ENCODE measurements around the gene TOP2B. TPM values are rescaled to one million over a fixed set of nuclear protein-coding genes. Genes with fewer than 3 reads are reported as not detected.

Gene TOP2B
- total and polyA plus RNA-seq, 4 donors: 13.5 to 52.9 (median 34.5) TPM

DNA sequence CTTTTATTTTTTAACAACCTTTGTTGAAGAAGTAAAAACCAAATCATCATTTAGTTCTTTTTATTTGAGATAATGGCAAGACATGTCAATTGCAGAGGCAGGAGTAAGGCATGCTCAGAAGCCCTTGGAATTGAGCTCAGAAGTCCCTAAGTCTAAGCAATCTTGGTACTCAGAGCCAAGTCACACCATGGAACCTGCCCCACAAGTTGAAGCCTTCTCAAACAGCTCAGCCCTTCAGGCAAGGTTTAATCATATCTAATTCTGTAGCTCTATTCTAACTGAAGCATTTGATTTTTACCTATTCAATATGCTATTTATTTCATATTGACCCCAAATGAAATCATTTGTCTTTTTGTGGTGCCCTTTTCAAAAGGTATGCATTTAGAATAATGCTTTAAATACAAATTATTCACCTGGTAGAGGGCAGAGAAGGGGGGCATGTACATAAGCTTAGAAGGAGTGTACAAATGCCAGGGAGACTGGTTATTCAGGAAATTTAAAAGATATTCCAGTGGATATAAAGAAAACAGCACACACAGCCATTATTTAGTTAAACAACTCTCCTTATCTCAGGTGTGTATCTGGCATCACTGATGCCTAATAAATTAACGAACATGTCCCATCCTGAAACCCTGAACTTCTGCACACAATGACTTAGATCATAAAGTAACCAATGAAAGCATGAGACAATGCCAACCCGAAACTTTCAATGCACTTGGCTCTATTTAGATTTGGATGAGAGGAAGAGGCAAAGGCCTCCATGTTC lies 26.2 kb upstream of the TOP2B start:
- H3K4me1 ChIP-seq (ENCODE audit: control insufficient read depth in 4 of 4, insufficient read depth in 4 of 4, low read length in 3 of 4): no peaks in the 10 kb centered on the region
- H3K4me3 ChIP-seq (ENCODE audit: low read depth in 1 of 3, low read length in 3 of 3): no peak overlapping the region
- WGBS: 79% methylated on average over 2 of the region's 2 CpGs
- DNase-seq (ENCODE audit: low spot score): no peak
- no peaks in the 10 kb centered on the region for H3K9me3 ChIP-seq (ENCODE audit: control insufficient read depth in 4 of 4, low read length in 3 of 4)
- no peak overlapping the region for H3K27ac ChIP-seq (ENCODE audit: low read depth in 1 of 2, low read length in 2 of 2)
- no peaks in the 10 kb centered on the region for H3K36me3 ChIP-seq (ENCODE audit: control insufficient read depth in 4 of 4, insufficient read depth in 3 of 4, low read depth in 1 of 4, low read length in 3 of 4)
- H3K9ac ChIP-seq (ENCODE audit: low read depth in 1 of 2, low read length in 2 of 2): no peak overlapping the region
- peaks cover 0 to 5% (median 0%) of the 10 kb centered on the region in 4 donors for H3K27me3 ChIP-seq (ENCODE audit: control insufficient read depth in 4 of 4, insufficient read depth in 4 of 4, low read length in 3 of 4)
- TF ChIP-seq RXRA (IDR thresholded peaks at IDR 0.05) (no peak), MAX (IDR thresholded peaks at IDR 0.05) (no peak), TAF1 (conservative IDR thresholded peaks at IDR 0.05) (no peak), HNF4G (IDR thresholded peaks at IDR 0.05) (no peak), FOXA1 (IDR thresholded peaks at IDR 0.05) (no peak), YY1 (IDR thresholded peaks at IDR 0.05) (no peak)
- TF ChIP-seq, protein P1, sequence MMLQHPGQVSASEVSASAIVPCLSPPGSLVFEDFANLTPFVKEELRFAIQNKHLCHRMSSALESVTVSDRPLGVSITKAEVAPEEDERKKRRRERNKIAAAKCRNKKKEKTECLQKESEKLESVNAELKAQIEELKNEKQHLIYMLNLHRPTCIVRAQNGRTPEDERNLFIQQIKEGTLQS (IDR thresholded peaks at IDR 0.05): no peak

DNA sequence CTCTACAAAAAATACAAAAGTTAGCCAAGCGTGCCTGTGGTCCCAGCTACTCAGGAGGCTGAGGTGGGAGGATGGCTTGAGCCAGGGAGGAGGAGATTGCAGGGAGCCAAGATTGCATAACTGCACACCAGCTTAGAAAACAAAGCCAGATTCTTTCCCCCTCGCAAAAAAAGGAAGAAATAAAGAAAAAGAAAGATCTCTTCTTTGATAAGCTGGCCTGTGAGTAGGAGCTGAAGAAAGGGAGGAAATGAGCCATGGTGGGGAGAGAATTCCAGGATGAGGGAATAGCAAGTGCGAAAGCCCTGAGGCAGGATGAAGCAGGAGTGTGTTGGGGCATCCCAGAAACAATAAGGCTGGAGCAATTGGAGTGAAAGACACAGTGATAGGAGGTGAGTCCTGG lies 24.5 kb upstream of the TOP2B start:
- Histone ChIP-seq H3K9ac (ENCODE audit: low read depth in 1 of 2, low read length in 2 of 2) (no peak overlapping the region), H3K27me3 (ENCODE audit: control insufficient read depth in 4 of 4, insufficient read depth in 4 of 4, low read length in 3 of 4) (peaks cover 0 to 5% (median 0%) of the 10 kb centered on the region in 4 donors), H3K9me3 (ENCODE audit: control insufficient read depth in 4 of 4, low read length in 3 of 4) (no peaks in the 10 kb centered on the region), H3K36me3 (ENCODE audit: control insufficient read depth in 4 of 4, insufficient read depth in 3 of 4, low read depth in 1 of 4, low read length in 3 of 4) (no peaks in the 10 kb centered on the region), H3K4me3 (ENCODE audit: low read depth in 1 of 3, low read length in 3 of 3) (no peak overlapping the region), H3K27ac (ENCODE audit: low read depth in 1 of 2, low read length in 2 of 2) (no peak overlapping the region), H3K4me1 (ENCODE audit: control insufficient read depth in 4 of 4, insufficient read depth in 4 of 4, low read length in 3 of 4) (no peaks in the 10 kb centered on the region)
- no peak for DNase-seq (ENCODE audit: low spot score)
- TF ChIP-seq HNF4G (IDR thresholded peaks at IDR 0.05) (no peak), ZBTB33 (IDR thresholded peaks at IDR 0.05) (no peak), JUND (IDR thresholded peaks at IDR 0.05) (no peak)
- WGBS: 76% methylated on average over 3 of the region's 3 CpGs

- Histone ChIP-seq H3K4me3 (ENCODE audit: low read depth in 1 of 3, low read length in 3 of 3) (no peak overlapping the region), H3K27me3 (ENCODE audit: control insufficient read depth in 4 of 4, insufficient read depth in 4 of 4, low read length in 3 of 4) (peaks cover 0 to 5% (median 0%) of the 10 kb centered on the region in 4 donors), H3K4me1 (ENCODE audit: control insufficient read depth in 4 of 4, insufficient read depth in 4 of 4, low read length in 3 of 4) (no peaks in the 10 kb centered on the region), H3K27ac (ENCODE audit: low read depth in 1 of 2, low read length in 2 of 2) (no peak overlapping the region), H3K9ac (ENCODE audit: low read depth in 1 of 2, low read length in 2 of 2) (no peak overlapping the region), H3K9me3 (ENCODE audit: control insufficient read depth in 4 of 4, low read length in 3 of 4) (no peaks in the 10 kb centered on the region), H3K36me3 (ENCODE audit: control insufficient read depth in 4 of 4, insufficient read depth in 3 of 4, low read depth in 1 of 4, low read length in 3 of 4) (no peaks in the 10 kb centered on the region)
- 81% methylated on average over 1 of the region's 1 CpG for WGBS
- TF ChIP-seq, protein P2, sequence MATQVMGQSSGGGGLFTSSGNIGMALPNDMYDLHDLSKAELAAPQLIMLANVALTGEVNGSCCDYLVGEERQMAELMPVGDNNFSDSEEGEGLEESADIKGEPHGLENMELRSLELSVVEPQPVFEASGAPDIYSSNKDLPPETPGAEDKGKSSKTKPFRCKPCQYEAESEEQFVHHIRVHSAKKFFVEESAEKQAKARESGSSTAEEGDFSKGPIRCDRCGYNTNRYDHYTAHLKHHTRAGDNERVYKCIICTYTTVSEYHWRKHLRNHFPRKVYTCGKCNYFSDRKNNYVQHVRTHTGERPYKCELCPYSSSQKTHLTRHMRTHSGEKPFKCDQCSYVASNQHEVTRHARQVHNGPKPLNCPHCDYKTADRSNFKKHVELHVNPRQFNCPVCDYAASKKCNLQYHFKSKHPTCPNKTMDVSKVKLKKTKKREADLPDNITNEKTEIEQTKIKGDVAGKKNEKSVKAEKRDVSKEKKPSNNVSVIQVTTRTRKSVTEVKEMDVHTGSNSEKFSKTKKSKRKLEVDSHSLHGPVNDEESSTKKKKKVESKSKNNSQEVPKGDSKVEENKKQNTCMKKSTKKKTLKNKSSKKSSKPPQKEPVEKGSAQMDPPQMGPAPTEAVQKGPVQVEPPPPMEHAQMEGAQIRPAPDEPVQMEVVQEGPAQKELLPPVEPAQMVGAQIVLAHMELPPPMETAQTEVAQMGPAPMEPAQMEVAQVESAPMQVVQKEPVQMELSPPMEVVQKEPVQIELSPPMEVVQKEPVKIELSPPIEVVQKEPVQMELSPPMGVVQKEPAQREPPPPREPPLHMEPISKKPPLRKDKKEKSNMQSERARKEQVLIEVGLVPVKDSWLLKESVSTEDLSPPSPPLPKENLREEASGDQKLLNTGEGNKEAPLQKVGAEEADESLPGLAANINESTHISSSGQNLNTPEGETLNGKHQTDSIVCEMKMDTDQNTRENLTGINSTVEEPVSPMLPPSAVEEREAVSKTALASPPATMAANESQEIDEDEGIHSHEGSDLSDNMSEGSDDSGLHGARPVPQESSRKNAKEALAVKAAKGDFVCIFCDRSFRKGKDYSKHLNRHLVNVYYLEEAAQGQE (IDR thresholded peaks at IDR 0.05): no peak
- TF ChIP-seq YY1 (IDR thresholded peaks at IDR 0.05): no peak
- TF ChIP-seq FOXA2 (IDR thresholded peaks at IDR 0.05): no peak
- TF ChIP-seq ZBTB33 (IDR thresholded peaks at IDR 0.05): no peak
- TF ChIP-seq EGR1 (IDR thresholded peaks at IDR 0.05; ENCODE audit: low read depth in 2 of 2): no peak
- no peak for TF ChIP-seq SP1 (IDR thresholded peaks at IDR 0.05)
- TF ChIP-seq, protein P3, sequence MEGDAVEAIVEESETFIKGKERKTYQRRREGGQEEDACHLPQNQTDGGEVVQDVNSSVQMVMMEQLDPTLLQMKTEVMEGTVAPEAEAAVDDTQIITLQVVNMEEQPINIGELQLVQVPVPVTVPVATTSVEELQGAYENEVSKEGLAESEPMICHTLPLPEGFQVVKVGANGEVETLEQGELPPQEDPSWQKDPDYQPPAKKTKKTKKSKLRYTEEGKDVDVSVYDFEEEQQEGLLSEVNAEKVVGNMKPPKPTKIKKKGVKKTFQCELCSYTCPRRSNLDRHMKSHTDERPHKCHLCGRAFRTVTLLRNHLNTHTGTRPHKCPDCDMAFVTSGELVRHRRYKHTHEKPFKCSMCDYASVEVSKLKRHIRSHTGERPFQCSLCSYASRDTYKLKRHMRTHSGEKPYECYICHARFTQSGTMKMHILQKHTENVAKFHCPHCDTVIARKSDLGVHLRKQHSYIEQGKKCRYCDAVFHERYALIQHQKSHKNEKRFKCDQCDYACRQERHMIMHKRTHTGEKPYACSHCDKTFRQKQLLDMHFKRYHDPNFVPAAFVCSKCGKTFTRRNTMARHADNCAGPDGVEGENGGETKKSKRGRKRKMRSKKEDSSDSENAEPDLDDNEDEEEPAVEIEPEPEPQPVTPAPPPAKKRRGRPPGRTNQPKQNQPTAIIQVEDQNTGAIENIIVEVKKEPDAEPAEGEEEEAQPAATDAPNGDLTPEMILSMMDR (IDR thresholded peaks at IDR 0.05; ENCODE audit: low read depth, low read length, missing input control): no peak
- no peak for TF ChIP-seq TAF1 (conservative IDR thresholded peaks at IDR 0.05)
- TF ChIP-seq RXRA (IDR thresholded peaks at IDR 0.05): no peak
- TF ChIP-seq HNF4G (IDR thresholded peaks at IDR 0.05): no peak
- TF ChIP-seq HNF4A (conservative IDR thresholded peaks at IDR 0.05): no peak
- DNase-seq (ENCODE audit: low spot score): no peak
Observed at GRCh38 chr3:25687742-25688141, 23.0 kb upstream of the TOP2B start.
